ENCODE data around the gene ABCA2.

The ABCA2 gene

GRCh38 chr9:136977649-136978072, 50.4 kb downstream of the ABCA2 start:
- DNase-seq: no peak

- DNase-seq: no peak
Observed at GRCh38 chr9:136977223-136977622, 50.8 kb downstream of the ABCA2 start, which contains the start of gene PTGDS. TSS of gene PTGDS (plus strand) at chr9:136977504. CDS start at chr9:136977579, 75 bp downstream.

- peak; percentile 41 to 42 for DNase-seq
Observed at GRCh38 chr9:136975644-136976043, 52.4 kb downstream of the ABCA2 start.

GRCh38 chr9:136974817-136975535, 53.1 kb downstream of the ABCA2 start:
- no peak for DNase-seq

- DNase-seq: no peak
Observed at GRCh38 chr9:136973618-136974617, 54.1 kb downstream of the ABCA2 start.

GRCh38 chr9:136972743-136973142, 55.3 kb downstream of the ABCA2 start:
- no peak for DNase-seq

GRCh38 chr9:136972335-136972734, 55.7 kb downstream of the ABCA2 start:
- no peak for DNase-seq

- no peak for DNase-seq
Observed at GRCh38 chr9:136971746-136972145, 56.3 kb downstream of the ABCA2 start.

- DNase-seq: no peak
Observed at GRCh38 chr9:136970361-136970760, 57.7 kb downstream of the ABCA2 start.

- DNase-seq: no peak
Observed at GRCh38 chr9:136969774-136970173, 58.3 kb downstream of the ABCA2 start.

- DNase-seq: no peak
Observed at GRCh38 chr9:136969150-136969549, 58.9 kb downstream of the ABCA2 start.

- DNase-seq: no peak
Observed at GRCh38 chr9:136968333-136969127, 59.5 kb downstream of the ABCA2 start.

- DNase-seq: peak; percentile 49 to 74
Observed at GRCh38 chr9:136965771-136966484, 62.1 kb downstream of the ABCA2 start.

GRCh38 chr9:136964833-136965422, 63.1 kb downstream of the ABCA2 start:
- DNase-seq: no peak

- DNase-seq: no peak
Observed at GRCh38 chr9:136964171-136964689, 63.8 kb downstream of the ABCA2 start.

GRCh38 chr9:136963751-136964150, 64.3 kb downstream of the ABCA2 start:
- DNase-seq: no peak

GRCh38 chr9:136963341-136963740, 64.7 kb downstream of the ABCA2 start:
- no peak for DNase-seq

GRCh38 chr9:136962701-136963248, 65.3 kb downstream of the ABCA2 start:
- DNase-seq: no peak

GRCh38 chr9:136962163-136962562, 65.9 kb downstream of the ABCA2 start:
- DNase-seq: no peak

- DNase-seq: no peak
Observed at GRCh38 chr9:136961279-136962065, 66.6 kb downstream of the ABCA2 start.
